Measurements from ENCODE around the gene SVIL. TPM values are rescaled to one million over a fixed set of nuclear protein-coding genes. Genes with fewer than 3 reads are reported as not detected.

Gene SVIL
- total RNA-seq, 1 experiment from 2014 or later, result 15.3 TPM

DNA sequence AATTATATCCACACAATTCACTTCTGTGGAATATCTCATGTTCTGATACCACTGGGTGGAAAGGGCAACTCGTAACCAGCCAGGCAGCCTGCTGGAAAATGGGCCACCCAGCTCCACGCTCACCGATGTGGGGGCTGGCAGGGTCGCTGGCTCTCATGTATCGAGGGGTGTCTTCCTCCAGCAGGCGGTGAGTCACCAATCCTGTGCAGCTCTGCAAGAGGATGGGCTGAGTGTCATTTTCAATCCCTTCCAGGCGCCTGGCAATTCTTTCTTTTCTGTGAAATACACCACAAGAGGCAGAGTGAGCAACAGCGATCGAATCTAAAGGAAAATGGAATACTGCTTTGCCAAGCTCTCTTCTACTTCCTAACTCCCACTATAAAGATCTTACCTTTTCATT, 80.1 kb downstream of the SVIL start:
- peaks cover 0 to 24% (median 3%) of the 10 kb centered on the region in 3 experiments; a peak in 4 of 7 replicates for H3K36me3 Mint-ChIP-seq (ENCODE audit: insufficient read depth in 1 of 3, low read depth in 3 of 3)
- no peak overlapping the region for H3K23ac ChIP-seq (ENCODE audit: insufficient read length, low read depth, low read length)
- no peak overlapping the region for H2BK15ac ChIP-seq (ENCODE audit: low read depth, low read length)
- no peak overlapping the region for H2BK5ac ChIP-seq (ENCODE audit: insufficient read length, low read length)
- H2AK5ac ChIP-seq (ENCODE audit: insufficient read length, low read length), result no peak overlapping the region
- no peak overlapping the region for H3T11ph ChIP-seq (ENCODE audit: low read length)
- peaks cover 19 to 25% of the 10 kb centered on the region in 2 experiments for H3K4me1 Mint-ChIP-seq
- H2BK20ac ChIP-seq (ENCODE audit: low read depth, low read length, poor library complexity, severe bottlenecking), result no peak overlapping the region
- H4K5ac ChIP-seq (ENCODE audit: insufficient read length, low read depth, low read length), result no peak overlapping the region
- no peak overlapping the region for H3K27ac ChIP-seq (ENCODE audit: insufficient read length, low read depth, low read length)
- H4K91ac ChIP-seq (ENCODE audit: insufficient read length, low read depth, low read length), result no peak overlapping the region
- no peaks in the 10 kb centered on the region for H3K9me3 Mint-ChIP-seq
- H3K79me1 ChIP-seq (ENCODE audit: insufficient read depth, low read depth, low read length, poor library complexity, severe bottlenecking), result no peaks in the 10 kb centered on the region
- H4K20me1 ChIP-seq (ENCODE audit: control insufficient read depth, insufficient read depth, insufficient read length), result no peaks in the 10 kb centered on the region
- H3K56ac ChIP-seq (ENCODE audit: insufficient read length, low read depth, low read length), result no peak overlapping the region
- no peaks in the 10 kb centered on the region for H3K79me2 ChIP-seq (ENCODE audit: insufficient read depth, low read length)
- no peak overlapping the region for H2BK120ac ChIP-seq (ENCODE audit: low read depth, low read length, poor library complexity, severe bottlenecking)
- no peak overlapping the region for H3K4me3 Mint-ChIP-seq
- H3K9me3 ChIP-seq (ENCODE audit: control insufficient read depth, low read depth, low read length), result no peaks in the 10 kb centered on the region
- WGBS (ENCODE audit: extremely low coverage, insufficient read length, low lambda C conversion rate), result no CpG with 5 or more reads among the region's 9 CpGs
- no peak overlapping the region for H3K14ac ChIP-seq (ENCODE audit: insufficient read depth, low read length)
- no peaks in the 10 kb centered on the region for H3K23me2 ChIP-seq (ENCODE audit: insufficient read length, low read depth, low read length, poor library complexity, severe bottlenecking)
- H3K4me1 ChIP-seq (ENCODE audit: insufficient read depth, low read length), result no peaks in the 10 kb centered on the region; the same call in 1 of the 2 replicates
- no peak overlapping the region for H3K18ac ChIP-seq (ENCODE audit: insufficient read length, low read depth, low read length)
- no peak overlapping the region for H3K9ac ChIP-seq (ENCODE audit: extremely low read depth, insufficient read length, low read length)
- no peak overlapping the region for H3K27ac Mint-ChIP-seq
- no peak overlapping the region for H3K4ac ChIP-seq (ENCODE audit: low read depth, low read length)
- no peak for DNase-seq
- no peak overlapping the region for H2AFZ ChIP-seq (ENCODE audit: low read length)
- H2BK12ac ChIP-seq (ENCODE audit: insufficient read length, low read depth, low read length), result no peak overlapping the region
- H3K27me3 ChIP-seq (ENCODE audit: insufficient read depth, low read length), result no peaks in the 10 kb centered on the region
- H3K27me3 Mint-ChIP-seq (ENCODE audit: low read depth), result no peaks in the 10 kb centered on the region
- no peak overlapping the region for H4K8ac ChIP-seq (replicated peaks; ENCODE audit: insufficient read length, low read depth, low read length)
- TF ChIP-seq, protein P1, sequence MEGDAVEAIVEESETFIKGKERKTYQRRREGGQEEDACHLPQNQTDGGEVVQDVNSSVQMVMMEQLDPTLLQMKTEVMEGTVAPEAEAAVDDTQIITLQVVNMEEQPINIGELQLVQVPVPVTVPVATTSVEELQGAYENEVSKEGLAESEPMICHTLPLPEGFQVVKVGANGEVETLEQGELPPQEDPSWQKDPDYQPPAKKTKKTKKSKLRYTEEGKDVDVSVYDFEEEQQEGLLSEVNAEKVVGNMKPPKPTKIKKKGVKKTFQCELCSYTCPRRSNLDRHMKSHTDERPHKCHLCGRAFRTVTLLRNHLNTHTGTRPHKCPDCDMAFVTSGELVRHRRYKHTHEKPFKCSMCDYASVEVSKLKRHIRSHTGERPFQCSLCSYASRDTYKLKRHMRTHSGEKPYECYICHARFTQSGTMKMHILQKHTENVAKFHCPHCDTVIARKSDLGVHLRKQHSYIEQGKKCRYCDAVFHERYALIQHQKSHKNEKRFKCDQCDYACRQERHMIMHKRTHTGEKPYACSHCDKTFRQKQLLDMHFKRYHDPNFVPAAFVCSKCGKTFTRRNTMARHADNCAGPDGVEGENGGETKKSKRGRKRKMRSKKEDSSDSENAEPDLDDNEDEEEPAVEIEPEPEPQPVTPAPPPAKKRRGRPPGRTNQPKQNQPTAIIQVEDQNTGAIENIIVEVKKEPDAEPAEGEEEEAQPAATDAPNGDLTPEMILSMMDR (conservative IDR thresholded peaks at IDR 0.05), result peak; percentile 29; the same call in 2 of the 3 replicates
- no peak overlapping the region for H3K4me2 ChIP-seq (ENCODE audit: insufficient read depth, insufficient read length, low read length)
